ENCODE data around the gene TEX53.

The TEX53 gene

GRCh38 chr9:114694719-114695269 lies 37.2 kb upstream of the TEX53 start:
- Histone ChIP-seq H2AFZ (ENCODE audit: low read length) (no peak overlapping the region), H4K20me1 (ENCODE audit: insufficient read depth, low read length, poor library complexity, severe bottlenecking) (no peaks in the 10 kb centered on the region), H3K4me3 (ENCODE audit: low read length, poor library complexity, severe bottlenecking) (no peak overlapping the region), H3K36me3 (ENCODE audit: insufficient read depth, low read length) (no peaks in the 10 kb centered on the region), H3K9ac (ENCODE audit: low read depth, low read length, poor library complexity, severe bottlenecking) (no peak overlapping the region), H3K79me2 (ENCODE audit: insufficient read depth, low read length) (no peaks in the 10 kb centered on the region), H3F3A (ENCODE audit: low read depth) (no peaks in the 10 kb centered on the region), H3K27me3 (ENCODE audit: insufficient read depth, low read length, poor library complexity, severe bottlenecking) (no peaks in the 10 kb centered on the region), H3K9me3 (ENCODE audit: insufficient read depth, low read depth, low read length) (no peaks in the 10 kb centered on the region), H3K4me2 (ENCODE audit: low read depth, low read length, poor library complexity, severe bottlenecking) (no peak overlapping the region), H3K4me1 (ENCODE audit: insufficient read depth, low read length, poor library complexity, severe bottlenecking) (no peaks in the 10 kb centered on the region), H3K9me2 (replicated peaks; ENCODE audit: low read depth, low read length) (no peaks in the 10 kb centered on the region)
- TF ChIP-seq EZH2phosphoT487 (IDR thresholded peaks at IDR 0.05; ENCODE audit: borderline replicate concordance) (no peak), CTCF (conservative IDR thresholded peaks at IDR 0.05; ENCODE audit: low read length) (no peak)

- no peak for TF ChIP-seq CTCF (conservative IDR thresholded peaks at IDR 0.05; ENCODE audit: low read length)
- no peak for TF ChIP-seq EZH2phosphoT487 (IDR thresholded peaks at IDR 0.05; ENCODE audit: borderline replicate concordance)
Observed at GRCh38 chr9:114694146-114694545, 36.5 kb upstream of the TEX53 start.

GRCh38 chr9:114693248-114693855 lies 35.7 kb upstream of the TEX53 start:
- Histone ChIP-seq H3K4me2 (ENCODE audit: low read depth, low read length, poor library complexity, severe bottlenecking) (no peak overlapping the region), H3K9me2 (replicated peaks; ENCODE audit: low read depth, low read length) (no peaks in the 10 kb centered on the region), H3K79me2 (ENCODE audit: insufficient read depth, low read length) (no peaks in the 10 kb centered on the region), H3K9ac (ENCODE audit: low read depth, low read length, poor library complexity, severe bottlenecking) (no peak overlapping the region), H3F3A (ENCODE audit: low read depth) (no peaks in the 10 kb centered on the region), H3K27me3 (ENCODE audit: insufficient read depth, low read length, poor library complexity, severe bottlenecking) (no peaks in the 10 kb centered on the region), H3K36me3 (ENCODE audit: insufficient read depth, low read length) (no peaks in the 10 kb centered on the region), H3K4me1 (ENCODE audit: insufficient read depth, low read length, poor library complexity, severe bottlenecking) (no peaks in the 10 kb centered on the region), H4K20me1 (ENCODE audit: insufficient read depth, low read length, poor library complexity, severe bottlenecking) (no peaks in the 10 kb centered on the region), H2AFZ (ENCODE audit: low read length) (no peak overlapping the region), H3K4me3 (ENCODE audit: low read length, poor library complexity, severe bottlenecking) (no peak overlapping the region), H3K9me3 (ENCODE audit: insufficient read depth, low read depth, low read length) (no peaks in the 10 kb centered on the region)
- TF ChIP-seq EZH2phosphoT487 (IDR thresholded peaks at IDR 0.05; ENCODE audit: borderline replicate concordance), result no peak
- no peak for TF ChIP-seq CTCF (conservative IDR thresholded peaks at IDR 0.05; ENCODE audit: low read length)

More at GRCh38 chr9:114694146-114694545, 36.5 kb upstream of the TEX53 start:
- H3K4me3 ChIP-seq (ENCODE audit: low read length, poor library complexity, severe bottlenecking), result no peak overlapping the region
- H2AFZ ChIP-seq (ENCODE audit: low read length), result no peak overlapping the region
- H3K4me2 ChIP-seq (ENCODE audit: low read depth, low read length, poor library complexity, severe bottlenecking), result no peak overlapping the region
- no peaks in the 10 kb centered on the region for H3K4me1 ChIP-seq (ENCODE audit: insufficient read depth, low read length, poor library complexity, severe bottlenecking)
- no peaks in the 10 kb centered on the region for H3K9me2 ChIP-seq (replicated peaks; ENCODE audit: low read depth, low read length)
- H3K36me3 ChIP-seq (ENCODE audit: insufficient read depth, low read length), result no peaks in the 10 kb centered on the region
- H3K9me3 ChIP-seq (ENCODE audit: insufficient read depth, low read depth, low read length), result no peaks in the 10 kb centered on the region
- no peaks in the 10 kb centered on the region for H4K20me1 ChIP-seq (ENCODE audit: insufficient read depth, low read length, poor library complexity, severe bottlenecking)
- no peaks in the 10 kb centered on the region for H3F3A ChIP-seq (ENCODE audit: low read depth)
- no peaks in the 10 kb centered on the region for H3K27me3 ChIP-seq (ENCODE audit: insufficient read depth, low read length, poor library complexity, severe bottlenecking)
- H3K9ac ChIP-seq (ENCODE audit: low read depth, low read length, poor library complexity, severe bottlenecking), result no peak overlapping the region
- no peaks in the 10 kb centered on the region for H3K79me2 ChIP-seq (ENCODE audit: insufficient read depth, low read length)
